GM13976 (cell line): ENCODE data around the gene DTWD2.
"Not testable (repeated sequence)": the region's sequence is repeated elsewhere in the genome, so short reads cannot be mapped to it uniquely, and the experiment has no call there.

Experiments
- DNase-seq: peaks from one replicate; pipeline ENCODE4 v3.0.0; 2012; ENCODE audit warnings: low spot score
- CTCF ChIP-seq: IDR thresholded peaks from 2 replicates; pipeline ENCODE4 v1.5.1; 2012; ENCODE audit warnings: borderline replicate concordance, mild to moderate bottlenecking; ENCODE audit not compliant: insufficient read depth; ENCODE audit errors: extremely low read depth, missing control alignments, control extremely low read depth
- in situ Hi-C: fragments of 300-500 bp; cut with MboI; formaldehyde crosslinking; loops from one replicate; pipeline ENCODE4 v1.12.0; 2022; ENCODE audit warnings: low sequenced_read_pairs, mixed read lengths, inconsistent platforms; ENCODE audit not compliant: unreplicated experiment

The DTWD2 gene

GRCh38 chr5:118921866-118922265 is 66.5 kb downstream of the DTWD2 start:
- no peak for DNase-seq
- TF ChIP-seq CTCF, result no peak
- in situ Hi-C loops, result no loop called here

GRCh38 chr5:118919016-118919415 is 69.3 kb downstream of the DTWD2 start:
- TF ChIP-seq CTCF, result no peak
- in situ Hi-C loops, result no loop called here
- no peak for DNase-seq

- in situ Hi-C loops, result no loop called here
- TF ChIP-seq CTCF, result no peak
- DNase-seq, result no peak
Measured at GRCh38 chr5:118918232-118918631, 70.1 kb downstream of the DTWD2 start.

GRCh38 chr5:118907536-118907935 is 80.8 kb downstream of the DTWD2 start:
- in situ Hi-C loops, result not testable (repeated sequence)

GRCh38 chr5:118906947-118907346 is 81.4 kb downstream of the DTWD2 start:
- in situ Hi-C loops, result no loop called here
- DNase-seq, result no peak
- no peak for TF ChIP-seq CTCF

More at GRCh38 chr5:118907536-118907935, 80.8 kb downstream of the DTWD2 start:
- not testable (repeated sequence) for DNase-seq

GRCh38 chr5:118905196-118905595 is 83.2 kb downstream of the DTWD2 start:
- DNase-seq, result no peak
- TF ChIP-seq CTCF, result no peak
- in situ Hi-C loops, result no loop called here

- no peak for TF ChIP-seq CTCF
- in situ Hi-C loops, result no loop called here
- no peak for DNase-seq
Measured at GRCh38 chr5:118902656-118903438, 85.5 kb downstream of the DTWD2 start.
